ENCODE data around the gene TSBP1.
A peak's percentile ranks its signal among the peaks of the same experiment; 100 is the strongest.

TSBP1 gene

GRCh38 chr6:32386040-32386439 is 14.3 kb upstream of the TSBP1 start:
- H3K4me1 ChIP-seq (ENCODE audit: low read length) = peaks cover 26% of the 10 kb centered on the region
- H3K36me3 ChIP-seq (replicated peaks; ENCODE audit: low read depth, low read length) = no peaks in the 10 kb centered on the region
- no peak overlapping the region for H3K4me3 ChIP-seq (ENCODE audit: low read length)
- no peaks in the 10 kb centered on the region for H3K79me2 ChIP-seq (ENCODE audit: low read length)
- H3K9ac ChIP-seq (ENCODE audit: low read length) = no peak overlapping the region
- H3K27me3 ChIP-seq (ENCODE audit: low read depth, low read length) = no peaks in the 10 kb centered on the region
- H3K4me2 ChIP-seq (ENCODE audit: low read length) = no peak overlapping the region
- H3K9me3 ChIP-seq (ENCODE audit: insufficient read depth, low read length) = no peaks in the 10 kb centered on the region
- H2AFZ ChIP-seq (ENCODE audit: low read depth, low read length) = no peak overlapping the region
- TF ChIP-seq CTCF (IDR thresholded peaks at IDR 0.05; ENCODE audit: low read depth, low read length) (no peak), EZH2phosphoT487 (IDR thresholded peaks at IDR 0.05; ENCODE audit: low read depth) (no peak)
- H3K27ac ChIP-seq (ENCODE audit: low read length) = no peak overlapping the region
- no peaks in the 10 kb centered on the region for H4K20me1 ChIP-seq (ENCODE audit: insufficient read depth, low read length)

DNA sequence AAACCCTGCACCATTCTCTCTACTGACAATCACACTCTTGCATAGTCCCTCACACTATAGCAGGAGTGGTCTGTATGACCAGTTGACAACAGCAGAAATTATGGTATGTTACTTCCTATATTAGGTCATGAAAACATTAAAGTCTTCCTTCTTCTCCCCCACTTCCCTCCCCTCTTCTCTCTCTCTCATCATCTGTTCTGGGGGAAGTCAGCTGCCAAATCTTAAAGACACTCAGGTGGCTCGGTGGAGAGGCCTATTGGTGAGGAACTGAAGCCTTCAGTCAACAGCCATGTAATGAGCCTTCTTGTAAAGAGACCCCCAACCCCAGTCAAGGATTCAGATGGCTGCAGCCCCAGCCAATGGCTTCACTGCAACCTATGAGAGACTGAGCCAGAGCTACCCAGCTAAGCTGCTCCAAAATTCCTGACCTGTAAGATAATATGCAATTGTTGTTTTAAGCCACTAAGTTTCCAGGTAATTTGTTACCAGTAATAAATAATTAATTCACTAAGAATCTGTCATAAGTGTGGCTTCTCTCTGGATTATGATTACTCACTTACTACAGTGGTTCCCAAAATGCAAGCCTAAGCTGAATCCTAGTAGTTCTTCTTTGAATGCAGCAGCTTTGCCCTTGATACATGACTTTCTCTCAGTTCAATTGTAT is 11.2 kb upstream of the TSBP1 start:
- Histone ChIP-seq H3K36me3 (replicated peaks; ENCODE audit: low read depth, low read length) (no peaks in the 10 kb centered on the region), H3K79me2 (ENCODE audit: low read length) (no peaks in the 10 kb centered on the region), H3K9ac (ENCODE audit: low read length) (no peak overlapping the region), H3K27ac (ENCODE audit: low read length) (no peak overlapping the region), H3K27me3 (ENCODE audit: low read depth, low read length) (no peaks in the 10 kb centered on the region), H3K9me3 (ENCODE audit: insufficient read depth, low read length) (no peaks in the 10 kb centered on the region), H3K4me3 (ENCODE audit: low read length) (no peak overlapping the region), H3K4me2 (ENCODE audit: low read length) (peak overlapping the region; percentile 4; the same call in 1 of the 2 replicates), H3K4me1 (ENCODE audit: low read length) (peaks cover 21% of the 10 kb centered on the region), H4K20me1 (ENCODE audit: insufficient read depth, low read length) (no peaks in the 10 kb centered on the region), H2AFZ (ENCODE audit: low read depth, low read length) (no peak overlapping the region)
- TF ChIP-seq EZH2phosphoT487 (IDR thresholded peaks at IDR 0.05; ENCODE audit: low read depth) = no peak
- no peak for TF ChIP-seq CTCF (IDR thresholded peaks at IDR 0.05; ENCODE audit: low read depth, low read length)

- H4K20me1 ChIP-seq (ENCODE audit: insufficient read depth, low read length) = no peaks in the 10 kb centered on the region
- no peak overlapping the region for H2AFZ ChIP-seq (ENCODE audit: low read depth, low read length)
- H3K9ac ChIP-seq (ENCODE audit: low read length) = no peak overlapping the region
- H3K27me3 ChIP-seq (ENCODE audit: low read depth, low read length) = no peaks in the 10 kb centered on the region
- H3K4me2 ChIP-seq (ENCODE audit: low read length) = no peak overlapping the region
- no peak overlapping the region for H3K4me3 ChIP-seq (ENCODE audit: low read length)
- no peaks in the 10 kb centered on the region for H3K9me3 ChIP-seq (ENCODE audit: insufficient read depth, low read length)
- TF ChIP-seq EZH2phosphoT487 (IDR thresholded peaks at IDR 0.05; ENCODE audit: low read depth) = no peak
- TF ChIP-seq CTCF (IDR thresholded peaks at IDR 0.05; ENCODE audit: low read depth, low read length) = no peak
- no peak overlapping the region for H3K27ac ChIP-seq (ENCODE audit: low read length)
- peaks cover 13% of the 10 kb centered on the region for H3K4me1 ChIP-seq (ENCODE audit: low read length)
- H3K79me2 ChIP-seq (ENCODE audit: low read length) = no peaks in the 10 kb centered on the region
- H3K36me3 ChIP-seq (replicated peaks; ENCODE audit: low read depth, low read length) = no peaks in the 10 kb centered on the region
Measured at GRCh38 chr6:32379545-32379944, 7.8 kb upstream of the TSBP1 start.

GRCh38 chr6:32375739-32376529 is 4.2 kb upstream of the TSBP1 start:
- Histone ChIP-seq H3K9ac (ENCODE audit: low read length) (no peak overlapping the region), H3K79me2 (ENCODE audit: low read length) (no peaks in the 10 kb centered on the region), H2AFZ (ENCODE audit: low read depth, low read length) (no peak overlapping the region), H4K20me1 (ENCODE audit: insufficient read depth, low read length) (no peaks in the 10 kb centered on the region), H3K4me3 (ENCODE audit: low read length) (no peak overlapping the region), H3K4me2 (ENCODE audit: low read length) (no peak overlapping the region), H3K27me3 (ENCODE audit: low read depth, low read length) (no peaks in the 10 kb centered on the region), H3K27ac (ENCODE audit: low read length) (no peak overlapping the region), H3K4me1 (ENCODE audit: low read length) (no peaks in the 10 kb centered on the region), H3K36me3 (replicated peaks; ENCODE audit: low read depth, low read length) (no peaks in the 10 kb centered on the region), H3K9me3 (ENCODE audit: insufficient read depth, low read length) (no peaks in the 10 kb centered on the region)
- TF ChIP-seq EZH2phosphoT487 (IDR thresholded peaks at IDR 0.05; ENCODE audit: low read depth) = no peak

All from OCI-LY3 (cell line).